K562 (cell line): ENCODE results near the gene P3H4. TPM values are rescaled to one million over a fixed set of nuclear protein-coding genes. Genes with fewer than 3 reads are reported as not detected.

ENCODE experiments used
- ATAC-seq: fragments of 200-7000 bp; cut with Tn5 transposase; 3 replicates; pipeline ENCODE4 v1.9.1; 2020; ENCODE audit warnings: moderate library complexity
- BruUV-seq: library from RNA; stranded (reverse); fragments of 400-500 nt; replicated peaks from 2 replicates; lab custom pipeline; 2021; lab: Mats Ljungman, UMichigan
- CTCF ChIA-PET: fragments of 300-600 bp; formaldehyde crosslinking; extraction: SDS; loops from one replicate; lab custom pipeline; 2021; ENCODE audit warnings: low intra/inter-chr PET ratio; lab: Yijun Ruan, JAX
- POLR2A ChIA-PET: fragments of 300-600, 350-650 bp; sonication (Branson Sonifier 250); formaldehyde crosslinking; extraction: SDS; loops from one replicate; lab custom pipeline; 2021; ENCODE audit warnings: antibody characterized with exemption, inconsistent platforms; lab: Yijun Ruan, JAX
- DNase-seq, 4 experiments: peaks; one replicate each; pipeline versions ENCODE4 v3.0.0 to v3.0.0-alpha.2; 2011 to 2018; ENCODE audit warnings: low spot score in 3 of 4, mixed read lengths in 3 of 4; ENCODE audit errors: extremely low read depth in 1 of 4
- FAIRE-seq: peaks from 2 replicates; lab custom pipeline; 2011; peaks lifted over from hg19 to GRCh38; lab: Jason Lieb, UNC
- H2AFZ ChIP-seq: 2 replicates; pipeline ENCODE4 v1.6.0; 2011; ENCODE audit warnings: low read depth, low read length, control low read depth, inconsistent platforms
- H3K27ac ChIP-seq: fragments of 200-600 bp; 3 replicates; pipeline ENCODE4 v1.8.0; 2011; ENCODE audit warnings: low read depth, mild to moderate bottlenecking, control low read depth, inconsistent platforms, low read length, moderate library complexity, mixed read lengths; ENCODE audit errors: extremely low read depth
- H3K27me3 ChIP-seq, 2 experiments: fragments of 300-600 bp in 1 of 2; 2 replicates in 1 of 2; 3 replicates in 1 of 2; pipeline versions ENCODE4 v1.6.0 to v1.8.0; 2011; ENCODE audit warnings: inconsistent platforms in 2 of 2, low read length in 2 of 2, mild to moderate bottlenecking in 1 of 2, mixed read lengths in 1 of 2, moderate library complexity in 1 of 2; ENCODE audit not compliant: control insufficient read depth in 2 of 2, insufficient read depth in 2 of 2
- H3K36me3 ChIP-seq: fragments of 300-600 bp; 3 replicates; pipeline ENCODE4 v1.8.0; 2011; ENCODE audit warnings: mild to moderate bottlenecking, low read length, inconsistent platforms; ENCODE audit not compliant: control insufficient read depth, insufficient read depth
- H3K4me1 ChIP-seq, 2 experiments: fragments of 200-600 bp in 1 of 2; replicated peaks in 1 of 2; 2 replicates in 1 of 2; 3 replicates in 1 of 2; pipeline versions ENCODE4 v1.5.1 to v1.8.0; 2011; ENCODE audit warnings: inconsistent platforms in 2 of 2, low read length in 2 of 2, mild to moderate bottlenecking in 1 of 2, mixed read lengths in 1 of 2, moderate library complexity in 1 of 2; ENCODE audit not compliant: control insufficient read depth in 2 of 2, insufficient read depth in 2 of 2
- H3K4me2 ChIP-seq: 2 replicates; pipeline ENCODE4 v1.6.1; 2011; ENCODE audit warnings: low read length, control low read depth, inconsistent platforms, mixed read lengths; ENCODE audit not compliant: insufficient read depth
- H3K4me3 ChIP-seq: fragments of 200-600 bp; sonication (generic), shearing (Covaris generic); 2 replicates; pipeline ENCODE4 v1.5.1; 2016; ENCODE audit warnings: control low read depth, inconsistent platforms
- H3K79me2 ChIP-seq: fragments of 200-600 bp; 3 replicates; pipeline ENCODE4 v1.8.0; 2011; ENCODE audit warnings: low read length, inconsistent platforms; ENCODE audit not compliant: control insufficient read depth, insufficient read depth
- H3K9ac ChIP-seq, 2 experiments: 2 replicates each; pipeline versions ENCODE4 v1.6.0 to v1.6.1; 2011; ENCODE audit warnings: low read depth in 2 of 2, low read length in 2 of 2, control low read depth in 1 of 2, inconsistent platforms in 1 of 2, mild to moderate bottlenecking in 1 of 2, mixed read lengths in 1 of 2; ENCODE audit not compliant: insufficient read depth in 1 of 2
- H3K9me1 ChIP-seq: one replicate; pipeline ENCODE4 v1.6.0; 2011; ENCODE audit warnings: inconsistent platforms, mild to moderate bottlenecking, low read length, moderate library complexity; ENCODE audit not compliant: control insufficient read depth, insufficient read depth
- H3K9me3 ChIP-seq: replicated peaks from 2 replicates; pipeline ENCODE4 v1.5.1; 2011; ENCODE audit warnings: low read depth, low read length, inconsistent platforms; ENCODE audit not compliant: control insufficient read depth, insufficient read depth
- H4K20me1 ChIP-seq: replicated peaks from 2 replicates; pipeline ENCODE4 v1.6.1; 2011; ENCODE audit warnings: low read length, inconsistent platforms, mixed read lengths; ENCODE audit not compliant: control insufficient read depth, insufficient read depth
- ARID1B ChIP-seq: fragments of 450-650 bp; IDR thresholded peaks from 2 replicates; pipeline ENCODE4 v1.6.1; 2016; ENCODE audit warnings: antibody characterized with exemption, mild to moderate bottlenecking, inconsistent platforms
- BHLHE40 ChIP-seq: IDR thresholded peaks from 2 replicates; pipeline ENCODE4 v1.6.1; 2011; ENCODE audit warnings: low read length, improper control_type of control experiment
- CBFA2T3 ChIP-seq: fragments of 450-650 bp; IDR thresholded peaks from 2 replicates; pipeline ENCODE4 v1.6.1; 2017
- EGR1 ChIP-seq: fragments of 450-650 bp; conservative IDR thresholded peaks from 2 replicates; pipeline ENCODE4 v1.6.1; 2017; ENCODE audit warnings: mild to moderate bottlenecking
- GMEB1 ChIP-seq: fragments of 250-450 bp; sonication (Bioruptor Pico); IDR thresholded peaks from 2 replicates; pipeline ENCODE4 v1.4.0; 2020; ENCODE audit warnings: mild to moderate bottlenecking
- JUNB ChIP-seq: fragments of 450-650 bp; formaldehyde crosslinking; conservative IDR thresholded peaks from 2 replicates; pipeline ENCODE4 v1.4.0; 2020; ENCODE audit warnings: mild to moderate bottlenecking
- MXD1 ChIP-seq: fragments of 250-450 bp; sonication (Bioruptor Pico); IDR thresholded peaks from 2 replicates; pipeline ENCODE4 v1.8.0; 2021; ENCODE audit warnings: borderline replicate concordance, mild to moderate bottlenecking, moderate library complexity; ENCODE audit not compliant: poor library complexity, severe bottlenecking
- NFE2 ChIP-seq: IDR thresholded peaks from 2 replicates; pipeline ENCODE4 v1.6.1; 2014; ENCODE audit warnings: antibody characterized with exemption, low read depth
- SAFB ChIP-seq: fragments of 200-400 bp; formaldehyde crosslinking; IDR thresholded peaks from 2 replicates; pipeline ENCODE4 v1.6.1; 2017; ENCODE audit warnings: low read depth, low read length, borderline replicate concordance
- SREBF2 ChIP-seq: sonication (generic); formaldehyde crosslinking; IDR thresholded peaks from 2 replicates; pipeline ENCODE4 v1.4.0; 2020; ENCODE audit warnings: mild to moderate bottlenecking, missing genetic modification reagents
- ZNF232 ChIP-seq: sonication (generic); formaldehyde crosslinking; IDR thresholded peaks from 2 replicates; pipeline ENCODE4 v1.8.0; 2022; ENCODE audit warnings: mild to moderate bottlenecking, missing genetic modification reagents
- ZNF668 ChIP-seq: fragments of 250-450 bp; sonication (Bioruptor Pico); IDR thresholded peaks from 2 replicates; pipeline ENCODE4 v1.8.0; 2022; ENCODE audit warnings: mild to moderate bottlenecking, inconsistent platforms
- WGBS: fragments of 100-300 bp; shearing (Covaris generic); methylation state at CpG from one replicate; pipeline ENCODE4 v1.1.6; 2016; ENCODE audit warnings: low coverage, mixed read lengths; ENCODE audit not compliant: insufficient coverage; ENCODE audit errors: missing lambda C conversion rate; 5-methylcytosine and 5-hydroxymethylcytosine counted together
- in situ Hi-C: fragments of 300-500 bp; cut with MboI; formaldehyde crosslinking; loops from 4 replicates; pipeline ENCODE4 v1.15.0; 2018; ENCODE audit warnings: inconsistent platforms, mixed read lengths
- intact Hi-C: fragments of 100-400 bp; cut with micrococcal nuclease; formaldehyde crosslinking; loops from 2 replicates; pipeline ENCODE4 v1.14.2; 2022
- polyA plus RNA-seq, 8 experiments: library from polyadenylated mRNA; depleted of rRNA in 4 of 8; stranded (reverse) in 5 of 8; unstranded in 3 of 8; fragments of >200 nt; fragmentation: Nextera tagmentation in 2 of 8; fragmentation: Illumina TruSeq in 1 of 8; extraction: Ambion mirVana in 2 of 8; extraction: Trizol in 1 of 8; gene quantifications; 2 replicates each; pipeline versions ENCODE4 v1.2.1 to v1.2.3, GENCODE V29; 2011 to 2014; ENCODE audit warnings: inconsistent platforms in 1 of 8, missing spikeins in 1 of 8
- total RNA-seq, 7 experiments: library from RNA; depleted of rRNA in 6 of 7; stranded (reverse); fragments of >200 nt in 6 of 7; fragmentation: Illumina TruSeq in 2 of 7; extraction: Trizol in 2 of 7; gene quantifications; 2 replicates each; pipeline versions ENCODE4 v1.2.1 to v1.2.3, GENCODE V29; 2011 to 2021; ENCODE audit warnings: low replicate concordance in 1 of 7
- TF ChIP-seq, protein P1 (sequence below): fragments of 150-350 bp; IDR thresholded peaks from 2 replicates; pipeline ENCODE4 v1.6.1; 2014; ENCODE audit warnings: low read depth, mild to moderate bottlenecking, low read length, borderline replicate concordance

P3H4 gene
- total and polyA plus RNA-seq, 9 of the 15 experiments (the other 6 are each of a cell fraction or from before 2014, with no cell fraction given): 0.10 to 3.7 (median 1.0) TPM

- TF ChIP-seq, protein P1, sequence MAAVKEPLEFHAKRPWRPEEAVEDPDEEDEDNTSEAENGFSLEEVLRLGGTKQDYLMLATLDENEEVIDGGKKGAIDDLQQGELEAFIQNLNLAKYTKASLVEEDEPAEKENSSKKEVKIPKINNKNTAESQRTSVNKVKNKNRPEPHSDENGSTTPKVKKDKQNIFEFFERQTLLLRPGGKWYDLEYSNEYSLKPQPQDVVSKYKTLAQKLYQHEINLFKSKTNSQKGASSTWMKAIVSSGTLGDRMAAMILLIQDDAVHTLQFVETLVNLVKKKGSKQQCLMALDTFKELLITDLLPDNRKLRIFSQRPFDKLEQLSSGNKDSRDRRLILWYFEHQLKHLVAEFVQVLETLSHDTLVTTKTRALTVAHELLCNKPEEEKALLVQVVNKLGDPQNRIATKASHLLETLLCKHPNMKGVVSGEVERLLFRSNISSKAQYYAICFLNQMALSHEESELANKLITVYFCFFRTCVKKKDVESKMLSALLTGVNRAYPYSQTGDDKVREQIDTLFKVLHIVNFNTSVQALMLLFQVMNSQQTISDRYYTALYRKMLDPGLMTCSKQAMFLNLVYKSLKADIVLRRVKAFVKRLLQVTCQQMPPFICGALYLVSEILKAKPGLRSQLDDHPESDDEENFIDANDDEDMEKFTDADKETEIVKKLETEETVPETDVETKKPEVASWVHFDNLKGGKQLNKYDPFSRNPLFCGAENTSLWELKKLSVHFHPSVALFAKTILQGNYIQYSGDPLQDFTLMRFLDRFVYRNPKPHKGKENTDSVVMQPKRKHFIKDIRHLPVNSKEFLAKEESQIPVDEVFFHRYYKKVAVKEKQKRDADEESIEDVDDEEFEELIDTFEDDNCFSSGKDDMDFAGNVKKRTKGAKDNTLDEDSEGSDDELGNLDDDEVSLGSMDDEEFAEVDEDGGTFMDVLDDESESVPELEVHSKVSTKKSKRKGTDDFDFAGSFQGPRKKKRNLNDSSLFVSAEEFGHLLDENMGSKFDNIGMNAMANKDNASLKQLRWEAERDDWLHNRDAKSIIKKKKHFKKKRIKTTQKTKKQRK: no peak
- peak; percentile 32; the same call in 1 of the 2 replicates for TF ChIP-seq EGR1
These were observed 17.8 kb downstream of the P3H4 start (continued) for GRCh38 chr17:41793784-41794539.

GRCh38 chr17:41792845-41793783 is 18.6 kb downstream of the P3H4 start:
- peaks cover 44 to 52% of the 10 kb centered on the region in 2 experiments for H3K4me1 ChIP-seq
- peak overlapping the region; percentile 90 for H3K27ac ChIP-seq
- POLR2A ChIA-PET: interaction anchor here (0.6 to 4.3 kb wide), 9 partner anchors 7 to 315 kb away, joined by 3 to 17 read pairs (median 4); partner anchors contain the start of genes EIF1, JUP and P3H4
- H3K79me2 ChIP-seq: no peaks in the 10 kb centered on the region
- H4K20me1 ChIP-seq: no peaks in the 10 kb centered on the region
- in situ Hi-C loops (no loop called here), intact Hi-C loops (loop anchor here (1.0 kb wide), 1 partner anchor 9 kb away; no protein-coding TSS in a partner anchor)
- peak overlapping the region; percentile 86 for H2AFZ ChIP-seq
- 4% methylated on average over 17 of the region's 22 CpGs for WGBS
- peak; percentile 98 for FAIRE-seq
- peak overlapping the region; percentile 23 for H3K4me3 ChIP-seq
- H3K36me3 ChIP-seq: no peaks in the 10 kb centered on the region
- no peaks in the 10 kb centered on the region for H3K9me1 ChIP-seq
- no peaks in the 10 kb centered on the region for H3K9me3 ChIP-seq
- no peaks in the 10 kb centered on the region for H3K27me3 ChIP-seq
- CTCF ChIA-PET: interaction anchor here (0.6 kb wide), 1 partner anchor 57 kb away, joined by 3 read pairs; no protein-coding TSS in a partner anchor
- TSS peak; percentile 97 for BruUV-seq
- peak; percentile 77 to 96 (median 83) for DNase-seq
- peak; percentile 84 for ATAC-seq
- peak overlapping the region; percentile 74 to 91 for H3K9ac ChIP-seq
- H3K4me2 ChIP-seq: peak overlapping the region; percentile 84
- TF ChIP-seq JUNB (CRISPR knock-in tag) (no peak), SREBF2 (CRISPR knock-in tag) (0 out of 2 replicates have a peak, but pooled peaks have one; percentile 37), GMEB1 (CRISPR knock-in tag) (no peak), SAFB (no peak), ZNF232 (no peak), BHLHE40 (peak; percentile 3; the same call in 1 of the 2 replicates), CBFA2T3 (peak; percentile 84), MXD1 (CRISPR knock-in tag) (no peak), ARID1B (peak; percentile 84), NFE2 (no peak), ZNF668 (CRISPR knock-in tag) (no peak)
